Measurements from ENCODE around the gene SH3PXD2B.
"Not testable (repeated sequence)": the region's sequence is repeated elsewhere in the genome, so short reads cannot be mapped to it uniquely, and the experiment has no call there.

The SH3PXD2B gene

GRCh38 chr5:172485511-172486202, 31.3 kb upstream of the SH3PXD2B start:
- no peak for DNase-seq

- no peak for DNase-seq
Observed at GRCh38 chr5:172484664-172485063, 30.3 kb upstream of the SH3PXD2B start.

GRCh38 chr5:172482156-172483020, 28.1 kb upstream of the SH3PXD2B start:
- DNase-seq = no peak

- DNase-seq = no peak
Observed at GRCh38 chr5:172481011-172481800, 26.9 kb upstream of the SH3PXD2B start.

GRCh38 chr5:172479784-172480115, 25.4 kb upstream of the SH3PXD2B start:
- no peak for DNase-seq

GRCh38 chr5:172479034-172479783, 24.9 kb upstream of the SH3PXD2B start:
- peak; percentile 44 for DNase-seq

GRCh38 chr5:172478695-172479033, 24.3 kb upstream of the SH3PXD2B start:
- DNase-seq = not testable (repeated sequence)

GRCh38 chr5:172478256-172478655, 23.9 kb upstream of the SH3PXD2B start:
- no peak for DNase-seq

GRCh38 chr5:172477466-172477865, 23.1 kb upstream of the SH3PXD2B start:
- no peak for DNase-seq

- DNase-seq = no peak
Observed at GRCh38 chr5:172474293-172474692, 20.0 kb upstream of the SH3PXD2B start.

- no peak for DNase-seq
Observed at GRCh38 chr5:172473427-172473826, 19.1 kb upstream of the SH3PXD2B start.

- DNase-seq = no peak
Observed at GRCh38 chr5:172469697-172470096, 15.4 kb upstream of the SH3PXD2B start.

- DNase-seq = no peak
Observed at GRCh38 chr5:172466062-172466461, 11.7 kb upstream of the SH3PXD2B start.

GRCh38 chr5:172463031-172463430, 8.7 kb upstream of the SH3PXD2B start:
- no peak for DNase-seq

GRCh38 chr5:172459783-172460165, 5.4 kb upstream of the SH3PXD2B start:
- no peak for DNase-seq

GRCh38 chr5:172458976-172459782, 4.9 kb upstream of the SH3PXD2B start:
- no peak for DNase-seq

GRCh38 chr5:172456076-172456722, 1.9 kb upstream of the SH3PXD2B start:
- no peak for DNase-seq

GRCh38 chr5:172455511-172456061, 1.3 kb upstream of the SH3PXD2B start:
- DNase-seq = peak; percentile 88

- no peak for DNase-seq
Observed at GRCh38 chr5:172455087-172455381, 709 bp upstream of the SH3PXD2B start.

- DNase-seq = no peak
Observed at GRCh38 chr5:172453986-172454357, 353 bp downstream of the SH3PXD2B start.

- DNase-seq = no peak
Observed at GRCh38 chr5:172453206-172453985, 929 bp downstream of the SH3PXD2B start.
